GM12874 (cell line): ENCODE results near the gene SLC4A5.

Experiments used
- TF ChIP-seq, protein P1 (sequence below): IDR thresholded peaks from 2 replicates; pipeline ENCODE4 v1.5.1; 2011; ENCODE audit warnings: low read depth, mild to moderate bottlenecking, control low read depth, low read length, moderate library complexity; ENCODE audit not compliant: insufficient read depth

Gene SLC4A5

DNA sequence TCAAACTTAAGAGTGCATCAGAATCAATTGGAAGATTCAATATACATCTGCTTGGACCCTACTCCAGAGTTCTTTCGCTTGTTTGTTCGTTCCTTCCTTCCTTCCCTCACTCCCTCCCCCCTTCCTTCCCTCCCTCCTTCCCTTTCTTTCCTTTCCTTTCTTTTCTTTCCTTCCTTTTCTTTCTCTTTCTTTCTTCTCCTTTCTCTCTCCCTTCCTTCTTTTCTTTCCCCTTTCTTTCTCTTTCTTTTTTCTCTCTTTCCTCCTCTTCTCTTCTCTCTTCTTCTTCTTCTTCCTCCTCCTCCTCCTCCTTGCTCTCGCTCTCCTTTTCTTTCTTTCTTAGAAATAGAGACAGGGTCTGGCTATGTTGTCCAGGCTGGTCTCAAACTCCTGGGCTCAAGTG, 98.9 kb downstream of the SLC4A5 start:
- TF ChIP-seq, protein P1, sequence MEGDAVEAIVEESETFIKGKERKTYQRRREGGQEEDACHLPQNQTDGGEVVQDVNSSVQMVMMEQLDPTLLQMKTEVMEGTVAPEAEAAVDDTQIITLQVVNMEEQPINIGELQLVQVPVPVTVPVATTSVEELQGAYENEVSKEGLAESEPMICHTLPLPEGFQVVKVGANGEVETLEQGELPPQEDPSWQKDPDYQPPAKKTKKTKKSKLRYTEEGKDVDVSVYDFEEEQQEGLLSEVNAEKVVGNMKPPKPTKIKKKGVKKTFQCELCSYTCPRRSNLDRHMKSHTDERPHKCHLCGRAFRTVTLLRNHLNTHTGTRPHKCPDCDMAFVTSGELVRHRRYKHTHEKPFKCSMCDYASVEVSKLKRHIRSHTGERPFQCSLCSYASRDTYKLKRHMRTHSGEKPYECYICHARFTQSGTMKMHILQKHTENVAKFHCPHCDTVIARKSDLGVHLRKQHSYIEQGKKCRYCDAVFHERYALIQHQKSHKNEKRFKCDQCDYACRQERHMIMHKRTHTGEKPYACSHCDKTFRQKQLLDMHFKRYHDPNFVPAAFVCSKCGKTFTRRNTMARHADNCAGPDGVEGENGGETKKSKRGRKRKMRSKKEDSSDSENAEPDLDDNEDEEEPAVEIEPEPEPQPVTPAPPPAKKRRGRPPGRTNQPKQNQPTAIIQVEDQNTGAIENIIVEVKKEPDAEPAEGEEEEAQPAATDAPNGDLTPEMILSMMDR, result no peak

DNA sequence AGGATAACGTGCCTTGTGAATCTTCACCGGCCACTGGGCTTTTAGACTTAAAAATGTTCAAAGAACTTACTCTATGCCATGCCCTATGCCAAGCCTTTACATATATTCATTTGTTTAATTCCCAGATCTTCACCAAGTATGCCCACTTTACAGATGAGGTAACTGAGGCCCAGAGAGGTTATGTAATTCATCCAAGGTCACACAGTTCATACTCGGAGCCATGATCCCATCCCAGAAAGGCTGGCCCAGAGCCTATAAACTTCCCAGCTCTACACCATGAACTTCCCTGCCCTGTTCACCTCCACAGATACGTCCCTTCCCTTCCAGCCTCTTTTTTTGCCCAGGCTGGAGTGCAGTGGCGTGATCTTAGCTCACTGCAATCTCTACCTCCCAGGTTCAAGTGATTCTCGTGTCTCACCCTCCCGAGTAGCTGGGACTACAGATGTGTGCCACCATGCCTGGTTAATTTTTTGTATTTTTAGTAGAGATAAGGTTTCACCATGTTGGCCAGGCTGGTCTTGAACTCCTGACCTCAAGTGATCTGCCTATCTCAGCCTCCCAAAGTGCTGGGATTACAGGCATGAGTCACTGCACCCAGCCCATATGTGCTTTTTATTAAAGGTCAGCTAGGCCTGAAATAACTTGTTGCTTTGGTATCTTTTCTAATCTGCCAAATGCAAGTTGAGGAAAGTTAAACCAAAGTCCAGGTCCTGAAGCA, 100.7 kb downstream of the SLC4A5 start:
- TF ChIP-seq, protein P1, result no peak

DNA sequence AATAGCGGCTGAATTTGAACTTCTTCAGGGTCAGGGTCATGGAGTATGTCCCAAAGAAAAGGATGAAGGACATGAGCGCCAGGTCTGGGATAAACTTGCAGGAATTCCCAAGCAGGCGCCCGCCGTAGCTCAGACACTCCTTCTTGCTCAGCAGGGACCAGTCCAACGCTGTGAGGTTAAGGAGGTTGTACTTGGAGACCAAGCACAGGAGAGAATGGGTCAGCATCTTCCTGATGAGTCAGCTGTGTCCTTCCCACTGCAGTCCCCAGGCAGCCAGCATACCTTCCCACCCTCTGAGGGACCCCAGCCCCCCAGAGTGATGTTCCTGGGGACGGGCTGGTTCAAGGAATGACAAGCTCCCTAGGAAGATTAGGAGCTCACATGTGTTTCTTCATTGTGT, 103.9 kb downstream of the SLC4A5 start:
- TF ChIP-seq, protein P1, result no peak

DNA sequence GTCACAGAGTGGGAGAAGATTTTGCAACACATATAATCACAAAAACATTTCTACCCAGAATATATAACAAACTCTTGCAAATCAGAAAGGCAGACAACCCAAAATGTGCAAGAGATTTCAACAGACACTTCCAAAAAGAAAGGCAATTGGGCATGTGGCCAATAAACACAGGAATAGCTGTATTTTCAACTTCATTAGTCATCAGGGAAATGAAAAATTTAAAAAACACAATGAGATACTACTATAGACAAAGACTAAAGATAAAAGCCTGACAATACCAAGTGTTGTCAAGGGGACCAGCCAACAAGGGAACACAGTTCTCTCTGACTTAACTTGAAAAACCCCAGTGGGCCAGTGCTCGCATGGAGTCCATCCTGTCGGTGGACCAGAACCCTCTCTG, 104.3 kb downstream of the SLC4A5 start:
- TF ChIP-seq, protein P1, result no peak

DNA sequence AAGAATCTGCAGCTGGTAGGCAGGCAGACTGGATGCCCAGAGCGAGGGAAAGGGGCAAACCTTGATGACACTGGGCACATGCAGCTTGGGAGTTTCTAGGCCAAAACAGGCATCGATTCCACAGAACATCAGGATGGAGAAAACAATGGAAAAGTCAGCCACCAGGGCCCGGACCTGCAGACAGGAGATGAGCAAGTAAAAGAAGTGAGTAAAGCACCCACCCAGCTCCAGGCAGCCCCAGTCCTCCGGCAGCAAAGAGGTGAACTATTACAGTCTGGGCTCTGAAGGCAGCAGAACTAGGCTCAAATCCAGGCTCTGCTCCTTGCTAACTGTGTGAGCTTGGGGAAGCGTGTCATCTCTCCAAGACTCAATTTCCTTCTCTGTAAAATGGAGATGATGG, 108.2 kb downstream of the SLC4A5 start:
- TF ChIP-seq, protein P1, result no peak

DNA sequence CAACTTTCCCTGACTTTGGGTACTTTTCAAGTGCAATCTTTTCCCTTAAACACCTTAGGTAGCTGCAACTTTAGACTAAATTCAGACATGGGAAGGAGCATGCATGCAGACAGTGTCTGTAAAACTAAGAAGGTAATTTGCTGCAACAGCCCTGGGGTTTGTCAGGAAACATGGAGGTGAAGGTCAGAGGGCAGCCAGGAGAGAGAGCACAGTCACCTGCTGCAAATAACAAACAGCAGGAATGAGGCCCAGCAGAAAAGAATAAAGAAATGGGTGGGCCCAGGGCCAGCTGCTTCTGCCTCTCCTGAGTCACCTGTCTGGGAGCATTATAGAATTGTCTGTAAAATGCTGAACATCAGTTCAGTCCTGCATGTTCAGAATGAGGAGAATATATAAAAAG, 109.6 kb downstream of the SLC4A5 start:
- TF ChIP-seq, protein P1, result no peak

DNA sequence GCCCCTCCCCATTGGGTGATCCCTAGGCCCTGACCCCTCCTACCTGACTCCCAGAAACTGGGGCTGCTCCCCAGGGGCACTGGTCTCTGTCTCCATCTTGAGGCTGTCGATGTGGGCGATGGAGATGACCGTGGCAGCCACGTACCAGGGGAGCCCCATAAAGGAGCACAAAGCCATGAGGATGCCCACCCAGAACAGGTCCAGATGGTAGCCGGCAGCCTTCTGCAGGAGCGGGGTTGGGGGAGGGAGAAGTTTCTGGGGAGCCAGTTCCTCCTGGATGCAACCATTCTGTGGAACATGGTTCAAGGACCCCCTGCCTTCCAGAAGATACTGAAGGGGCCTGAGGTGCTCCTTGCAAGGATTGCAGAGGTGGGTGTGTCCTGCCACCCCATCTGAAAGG, 110.8 kb downstream of the SLC4A5 start:
- TF ChIP-seq, protein P1, result 0 out of 2 replicates have a peak, but pooled peaks have one; percentile 4
